Astrocyte (in vitro differentiated cells and primary cell): ENCODE results near the gene KLRK1.
A peak's percentile ranks its signal among the peaks of the same experiment; 100 is the strongest.

ENCODE experiments used
- CTCF ChIP-seq: IDR thresholded peaks from 2 replicates; pipeline ENCODE4 v1.5.1; 2011; ENCODE audit warnings: low read depth, mild to moderate bottlenecking, inconsistent platforms, low read length, moderate library complexity; ENCODE audit not compliant: insufficient read depth
- EZH2 ChIP-seq: IDR thresholded peaks from 2 replicates; pipeline ENCODE4 v1.6.1; 2012; ENCODE audit warnings: mild to moderate bottlenecking, low read length, inconsistent platforms; ENCODE audit not compliant: insufficient read depth

DNA sequence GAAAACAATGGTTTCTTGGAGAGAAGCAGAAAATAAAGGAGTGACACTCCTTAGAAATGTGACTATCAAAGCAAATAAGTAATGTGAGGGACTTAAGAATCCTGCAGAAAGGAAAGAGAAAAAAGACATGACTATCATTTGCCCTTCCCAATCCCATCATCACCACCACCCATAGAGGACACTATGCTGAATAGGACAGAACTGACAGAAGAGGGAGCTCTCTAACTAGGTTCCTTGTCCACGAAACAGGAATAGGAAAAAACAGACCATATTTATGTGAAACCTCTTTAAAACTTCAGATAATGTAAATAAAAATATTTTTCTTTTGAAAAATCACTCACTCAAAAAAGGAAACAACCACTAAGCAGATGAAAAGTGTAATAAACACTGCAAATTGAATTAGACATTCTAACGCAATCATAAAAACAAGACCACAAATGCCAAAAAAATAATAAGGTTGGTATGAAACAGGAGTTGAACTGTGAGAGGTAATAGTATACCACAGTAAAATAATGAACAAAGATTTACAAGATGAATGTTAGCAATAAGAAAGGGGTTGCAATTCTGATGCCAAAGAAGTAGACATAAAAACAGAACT lies 58.1 kb downstream of the KLRK1 start:
- TF ChIP-seq CTCF: peak; percentile 74
- TF ChIP-seq EZH2: no peak
